HG02938 (cell line): ENCODE results near the gene WASHC2A.
"Not testable (repeated sequence)": the region's sequence is repeated elsewhere in the genome, so short reads cannot be mapped to it uniquely, and the experiment has no call there.

Experiments
- ATAC-seq: cut with Tn5 transposase; IDR thresholded peaks from one replicate; pipeline ENCODE4 v1.9.1; 2021; ENCODE audit warnings: mild to moderate bottlenecking, moderate library complexity; ENCODE audit not compliant: unreplicated experiment

The WASHC2A gene

GRCh38 chr10:50063100-50063499 lies 4.7 kb upstream of the WASHC2A start:
- no peak for ATAC-seq

- ATAC-seq = not testable (repeated sequence)
Measured at GRCh38 chr10:50068352-50068659, 552 bp downstream of the WASHC2A start.

- ATAC-seq = not testable (repeated sequence)
Measured at GRCh38 chr10:50075139-50075538, 7.4 kb downstream of the WASHC2A start.

DNA sequence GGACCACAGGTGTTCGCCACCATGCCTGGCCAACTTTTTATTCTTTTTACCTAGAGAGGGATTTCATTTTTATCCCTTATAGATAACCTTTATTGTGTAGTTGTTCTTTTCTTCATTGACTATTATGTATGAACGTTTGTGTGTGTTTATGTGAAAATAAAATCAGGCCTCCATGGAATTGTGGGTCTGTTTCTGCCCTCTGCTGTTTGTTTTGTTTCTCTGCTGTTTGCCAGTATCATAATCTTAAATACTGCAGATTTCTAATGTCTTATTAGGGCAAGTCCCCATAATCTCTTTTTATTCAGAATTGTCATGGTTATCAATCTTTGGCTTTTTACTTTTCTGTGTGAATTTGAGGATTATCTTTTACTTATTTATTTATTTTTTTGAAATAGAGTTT lies 7.8 kb downstream of the WASHC2A start:
- ATAC-seq = not testable (repeated sequence)

GRCh38 chr10:50091304-50091703 lies 23.6 kb downstream of the WASHC2A start:
- ATAC-seq = not testable (repeated sequence)

- not testable (repeated sequence) for ATAC-seq
Measured at GRCh38 chr10:50092928-50093327, 25.2 kb downstream of the WASHC2A start.

DNA sequence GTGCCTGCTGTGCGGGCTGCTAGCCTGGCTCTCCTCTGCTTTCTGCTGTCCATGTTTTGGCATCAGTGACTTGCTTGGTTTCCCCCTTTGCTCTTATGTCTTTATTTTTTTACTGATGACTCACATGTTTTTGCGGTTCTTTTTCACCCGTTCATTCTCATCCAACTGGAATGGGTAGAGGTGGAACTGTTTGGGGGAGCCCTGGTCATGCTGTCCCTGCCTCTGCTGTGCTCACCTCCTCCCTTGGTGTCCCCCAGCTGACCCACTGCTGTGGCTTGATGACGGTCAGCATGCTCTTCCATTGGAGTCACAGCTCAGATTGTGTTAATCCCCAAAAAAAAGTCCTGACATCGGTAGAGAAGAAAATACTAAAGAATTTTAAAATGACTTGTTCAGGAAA lies 26.9 kb downstream of the WASHC2A start:
- ATAC-seq = not testable (repeated sequence)

GRCh38 chr10:50095402-50095801 lies 27.6 kb downstream of the WASHC2A start:
- ATAC-seq = not testable (repeated sequence)

DNA sequence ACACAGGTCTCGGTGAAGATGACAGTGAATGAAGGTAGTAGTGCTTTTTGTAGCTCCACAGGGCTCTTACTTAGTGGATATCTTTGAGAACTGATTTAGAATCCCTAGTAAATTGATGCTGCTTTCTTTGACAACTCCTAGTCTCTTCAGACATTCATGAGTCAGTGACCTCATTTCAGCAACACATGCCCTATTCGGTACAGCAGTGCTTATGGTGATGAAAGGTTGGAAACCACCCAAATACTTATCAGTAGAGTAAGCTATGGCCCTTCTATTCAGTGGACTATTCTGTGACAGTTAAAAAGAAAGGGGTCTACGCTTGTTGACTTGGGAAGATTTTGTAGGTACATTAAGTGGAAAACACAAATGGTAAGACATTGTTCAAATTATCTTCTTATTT lies 29.0 kb downstream of the WASHC2A start:
- not testable (repeated sequence) for ATAC-seq

DNA sequence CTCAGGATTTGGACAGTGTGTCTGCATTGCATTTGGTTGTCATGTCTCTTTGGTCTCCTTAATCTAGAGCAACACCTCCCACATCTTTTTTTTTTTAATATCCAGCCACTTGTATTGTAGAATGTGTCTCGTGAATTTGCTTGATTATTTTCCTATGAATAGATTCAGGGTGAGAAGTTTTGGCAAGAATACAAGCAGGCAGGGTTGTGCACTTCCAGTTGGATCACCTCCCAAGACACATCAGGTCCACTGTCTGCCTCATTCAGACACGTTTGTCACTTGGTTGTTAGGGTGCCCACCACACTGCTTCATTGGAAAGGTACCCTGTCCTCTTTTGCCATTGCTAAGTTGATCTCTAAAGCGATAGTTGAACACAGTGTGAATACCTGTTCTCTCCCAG lies 30.9 kb downstream of the WASHC2A start:
- ATAC-seq = not testable (repeated sequence)

DNA sequence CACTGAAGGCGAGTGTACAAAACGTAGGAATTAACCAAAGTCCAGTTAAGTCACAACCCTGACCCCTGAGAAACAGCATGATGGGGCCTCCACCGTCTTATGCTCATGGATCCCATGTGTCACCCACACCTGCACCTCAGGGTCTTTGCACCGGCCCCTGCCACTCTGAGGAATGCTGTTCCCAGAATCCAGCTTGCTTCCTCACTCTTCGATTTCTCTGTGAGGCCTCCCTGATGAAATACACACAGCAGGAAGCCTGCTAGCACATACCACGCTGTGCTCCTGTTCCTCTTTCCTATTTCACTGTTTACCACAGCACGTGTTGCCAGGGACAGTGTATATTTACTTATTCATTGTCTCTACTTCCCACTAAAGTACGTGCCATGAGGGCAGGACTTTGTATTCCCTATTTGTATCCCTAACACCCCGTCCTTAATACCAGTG lies 33.4 kb downstream of the WASHC2A start:
- not testable (repeated sequence) for ATAC-seq

DNA sequence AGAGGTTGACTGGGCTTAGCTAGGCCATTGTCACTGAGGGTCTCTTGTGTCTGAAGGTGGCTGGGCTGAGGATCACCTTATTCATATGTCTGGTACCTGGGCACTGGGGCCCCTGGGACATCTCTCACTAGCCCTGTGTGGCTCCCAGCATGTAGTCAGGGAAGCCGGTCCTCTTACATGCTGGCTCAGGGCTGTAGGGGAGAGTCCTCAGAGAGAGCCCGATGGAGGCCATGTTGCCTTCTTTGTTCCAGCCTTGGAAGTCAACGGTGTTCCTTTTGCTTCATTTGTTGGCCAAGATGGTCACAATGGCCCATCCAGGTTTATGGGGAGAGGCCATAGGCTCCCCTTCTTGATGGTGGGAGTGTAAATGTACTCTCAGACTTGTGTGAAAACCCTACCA lies 34.0 kb downstream of the WASHC2A start:
- ATAC-seq = not testable (repeated sequence)

- peak; percentile 74 for ATAC-seq
Measured at GRCh38 chr10:50102267-50102666, 34.5 kb downstream of the WASHC2A start.

DNA sequence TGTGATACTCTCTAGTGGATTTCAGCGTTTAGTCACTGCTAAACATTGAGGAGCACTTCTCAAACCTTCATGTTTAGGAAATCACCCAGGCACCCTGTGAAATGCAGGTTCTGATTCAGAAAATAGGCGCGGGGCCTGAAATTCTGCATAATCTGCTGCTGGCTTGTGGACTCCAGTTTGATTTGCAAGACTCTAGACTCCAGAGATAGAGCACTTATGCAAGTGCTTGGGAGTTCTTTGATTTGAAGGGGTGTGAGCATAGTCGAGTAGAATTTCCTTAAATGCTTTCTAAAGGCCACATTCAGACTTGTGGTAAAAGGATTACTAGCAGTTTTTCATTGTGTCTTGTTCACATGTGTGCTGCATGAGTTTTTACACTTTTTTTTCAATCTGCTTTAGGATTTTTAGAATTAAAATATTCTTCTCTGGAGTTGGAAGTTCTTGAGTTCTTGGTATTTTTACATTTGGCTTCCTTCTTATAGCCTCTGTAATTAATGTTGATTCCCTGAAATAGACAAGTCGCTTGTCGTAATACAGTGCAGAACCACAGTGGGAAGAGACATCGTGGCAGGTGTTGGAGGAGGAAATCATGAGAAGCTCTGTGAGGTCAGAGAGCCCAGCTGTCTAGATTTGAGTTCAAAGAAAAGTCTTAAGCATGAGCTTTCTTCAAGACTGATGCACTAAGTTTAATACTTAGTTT lies 41.4 kb downstream of the WASHC2A start:
- ATAC-seq = not testable (repeated sequence)

GRCh38 chr10:50112419-50113112 lies 44.8 kb downstream of the WASHC2A start:
- ATAC-seq = not testable (repeated sequence)

DNA sequence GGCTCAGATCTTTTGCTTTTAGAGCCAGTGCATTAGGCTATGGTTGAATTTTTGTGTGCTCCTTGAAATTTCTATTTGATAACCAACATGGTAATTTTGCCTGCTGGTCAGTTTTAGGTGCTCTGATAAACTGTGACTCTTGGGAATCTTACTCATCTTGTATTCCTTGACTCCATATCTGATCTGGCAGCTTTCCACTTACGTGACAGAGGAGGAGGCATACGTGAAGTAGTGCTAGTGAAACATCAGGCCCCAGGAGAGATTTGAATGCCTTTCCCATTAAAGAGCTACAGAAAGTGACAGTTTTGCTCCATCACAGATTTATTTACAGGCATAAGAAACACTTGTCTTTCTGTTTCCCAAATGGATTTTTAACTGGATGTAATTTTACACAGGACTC lies 59.0 kb downstream of the WASHC2A start:
- not testable (repeated sequence) for ATAC-seq

DNA sequence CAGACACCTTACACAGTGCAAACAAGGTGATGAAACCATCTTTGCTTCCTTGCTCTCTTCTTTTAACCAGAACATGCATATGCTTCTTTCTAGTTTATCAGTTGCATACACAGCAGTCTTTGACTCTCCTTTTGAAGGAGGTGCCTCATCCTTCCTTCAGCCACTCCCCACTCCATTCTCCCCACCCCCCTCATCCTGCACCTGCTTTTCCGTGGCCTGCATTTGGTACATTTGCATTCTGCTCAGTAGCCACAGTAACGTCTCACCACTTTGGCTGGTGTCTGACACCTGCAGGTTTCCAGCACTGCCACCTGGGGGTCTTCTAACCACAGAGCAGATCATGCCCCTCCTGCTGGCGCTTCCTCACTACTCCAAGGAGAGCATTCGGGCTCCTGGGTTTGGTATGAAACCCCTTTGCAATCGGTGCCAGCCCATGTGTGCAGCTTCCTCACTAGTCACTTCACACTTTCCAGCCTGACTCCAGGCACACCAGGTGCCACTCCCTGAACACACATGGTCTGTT lies 60.1 kb downstream of the WASHC2A start:
- ATAC-seq = not testable (repeated sequence)

DNA sequence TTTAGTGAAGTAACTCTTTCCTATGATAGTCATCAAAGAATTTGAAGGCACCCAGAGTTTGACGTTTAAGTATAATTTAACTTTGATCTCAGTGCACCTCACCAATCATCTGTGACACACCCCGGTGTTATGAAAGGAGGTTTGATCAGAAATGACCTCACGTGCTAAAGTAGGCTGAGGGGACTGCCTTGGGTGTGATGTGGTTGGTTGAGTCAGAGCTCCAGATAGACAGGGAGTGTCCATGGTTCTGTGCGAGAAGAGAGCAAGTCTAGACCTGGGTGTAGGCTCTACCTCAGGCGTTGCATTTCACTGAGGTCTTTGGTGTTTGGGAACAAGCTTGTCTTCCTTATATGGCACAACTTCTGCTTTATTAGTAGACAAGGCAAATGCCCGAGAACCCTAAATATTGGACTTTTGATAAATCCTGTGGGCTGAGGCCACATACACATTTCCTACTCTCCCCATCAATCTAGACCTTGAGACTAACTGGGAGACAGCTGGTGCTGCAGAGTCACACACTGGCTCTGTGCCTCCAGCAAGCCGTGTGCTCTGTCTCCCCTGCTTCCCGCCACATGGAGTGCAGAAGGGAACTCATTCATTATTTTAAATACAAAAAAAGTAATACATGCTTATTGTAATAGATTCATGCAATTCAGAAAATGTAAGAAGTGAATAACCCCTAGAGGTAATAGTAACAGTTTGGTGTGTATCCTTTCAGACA lies 63.7 kb downstream of the WASHC2A start:
- not testable (repeated sequence) for ATAC-seq

DNA sequence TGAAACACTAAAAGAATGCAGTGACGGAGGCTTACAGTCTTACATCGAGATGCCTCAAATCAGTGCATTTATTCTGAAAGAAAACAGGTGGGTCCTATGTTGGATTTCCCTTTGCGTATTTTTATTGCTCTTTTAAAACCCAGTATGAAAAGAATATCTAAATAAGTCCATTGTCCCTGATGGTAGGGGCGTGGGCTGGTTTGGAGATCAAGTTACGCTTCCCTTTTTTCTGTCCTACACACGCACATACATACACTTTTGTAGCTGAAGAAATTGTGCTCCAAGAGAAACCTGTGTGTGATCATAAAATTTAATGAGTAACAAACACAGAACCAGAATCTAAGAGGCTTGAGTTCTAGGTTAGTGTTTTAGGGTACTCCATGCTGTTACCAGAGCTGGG lies 64.6 kb downstream of the WASHC2A start:
- ATAC-seq = not testable (repeated sequence)

GRCh38 chr10:50132841-50133240 lies 65.1 kb downstream of the WASHC2A start:
- not testable (repeated sequence) for ATAC-seq

DNA sequence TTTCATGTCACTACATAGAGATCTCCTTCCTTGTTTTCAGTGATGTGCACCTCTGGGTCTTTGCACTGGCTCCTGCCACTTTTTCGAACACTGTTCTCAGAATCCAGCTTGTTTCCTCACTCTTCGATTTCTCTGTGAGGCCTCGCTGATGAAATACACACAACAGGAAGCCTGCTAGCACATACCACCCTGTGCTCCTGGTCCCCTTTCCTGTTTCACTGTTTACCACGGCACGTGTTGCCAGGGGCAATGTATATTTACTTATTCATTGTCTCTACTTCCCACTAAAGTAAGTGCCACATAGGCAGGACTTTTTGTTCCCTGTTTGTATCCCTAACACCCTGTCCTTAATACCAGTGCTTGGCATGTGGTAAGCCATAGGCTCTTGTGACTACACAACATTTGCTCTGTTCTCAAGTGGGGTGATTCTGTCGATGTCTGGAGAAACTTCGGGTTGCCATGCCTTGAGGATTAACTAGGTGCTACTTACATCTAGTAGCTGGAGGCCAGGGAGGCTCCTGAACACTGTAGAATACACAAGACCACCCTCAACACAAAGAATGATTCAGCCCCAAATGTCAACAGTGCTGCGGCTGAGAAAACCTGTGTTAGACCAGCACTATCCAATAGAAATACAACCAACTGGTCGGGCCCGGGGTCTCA lies 75.9 kb downstream of the WASHC2A start:
- not testable (repeated sequence) for ATAC-seq
